PFSK-1 (cell line): ENCODE data around the gene CFAP77.

Experiments used
- FOXP2 ChIP-seq: optimal IDR thresholded peaks from 2 replicates; pipeline ENCODE3; 2011; ENCODE audit warnings: borderline replicate concordance, control low read depth, inconsistent platforms; ENCODE audit not compliant: insufficient read depth; ENCODE audit errors: extremely low read length, extremely low read depth
- POLR2AphosphoS5 ChIP-seq: IDR thresholded peaks from 2 replicates; pipeline ENCODE4 v1.6.1; 2012; ENCODE audit warnings: low read depth, mild to moderate bottlenecking, control low read depth, low read length, moderate library complexity
- SIN3A ChIP-seq: IDR thresholded peaks from 2 replicates; pipeline ENCODE4 v1.6.1; 2012; ENCODE audit warnings: mild to moderate bottlenecking, low read length, moderate library complexity, borderline replicate concordance; ENCODE audit not compliant: insufficient read depth
- TAF1 ChIP-seq: IDR thresholded peaks from 2 replicates; pipeline ENCODE4 v1.6.1; 2012; ENCODE audit warnings: low read length, control low read depth, borderline replicate concordance; ENCODE audit not compliant: insufficient read depth
- TF ChIP-seq, protein P1 (sequence below), 2 experiments: IDR thresholded peaks; 2 replicates each; pipeline versions ENCODE4 v1.6.1 to v1.8.0; 2011 to 2012; ENCODE audit warnings: low read depth in 2 of 2, low read length in 2 of 2, control low read depth in 1 of 2, inconsistent platforms in 1 of 2, mild to moderate bottlenecking in 1 of 2, moderate library complexity in 1 of 2; ENCODE audit not compliant: insufficient read depth in 1 of 2

CFAP77 gene

DNA sequence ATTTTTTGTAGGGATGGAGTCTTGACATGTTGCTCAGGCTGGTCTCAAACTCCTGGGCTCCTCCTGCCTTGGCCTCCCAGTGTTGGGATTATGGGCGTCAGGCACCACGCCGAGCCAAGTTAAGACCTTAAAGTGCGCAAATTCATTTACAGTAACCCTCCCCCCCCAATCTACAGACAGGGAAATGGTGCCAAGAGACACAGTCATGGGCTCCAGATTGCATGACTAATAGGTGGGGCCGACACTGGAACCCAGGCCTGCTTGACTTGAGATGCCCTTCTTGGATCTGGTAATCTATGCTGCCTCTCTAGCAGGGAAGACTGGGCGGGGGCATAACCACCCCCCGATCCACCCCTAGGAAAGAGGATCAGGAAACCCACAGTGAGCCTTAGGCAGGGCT is 22.9 kb upstream of the CFAP77 start:
- TF ChIP-seq, protein P1, sequence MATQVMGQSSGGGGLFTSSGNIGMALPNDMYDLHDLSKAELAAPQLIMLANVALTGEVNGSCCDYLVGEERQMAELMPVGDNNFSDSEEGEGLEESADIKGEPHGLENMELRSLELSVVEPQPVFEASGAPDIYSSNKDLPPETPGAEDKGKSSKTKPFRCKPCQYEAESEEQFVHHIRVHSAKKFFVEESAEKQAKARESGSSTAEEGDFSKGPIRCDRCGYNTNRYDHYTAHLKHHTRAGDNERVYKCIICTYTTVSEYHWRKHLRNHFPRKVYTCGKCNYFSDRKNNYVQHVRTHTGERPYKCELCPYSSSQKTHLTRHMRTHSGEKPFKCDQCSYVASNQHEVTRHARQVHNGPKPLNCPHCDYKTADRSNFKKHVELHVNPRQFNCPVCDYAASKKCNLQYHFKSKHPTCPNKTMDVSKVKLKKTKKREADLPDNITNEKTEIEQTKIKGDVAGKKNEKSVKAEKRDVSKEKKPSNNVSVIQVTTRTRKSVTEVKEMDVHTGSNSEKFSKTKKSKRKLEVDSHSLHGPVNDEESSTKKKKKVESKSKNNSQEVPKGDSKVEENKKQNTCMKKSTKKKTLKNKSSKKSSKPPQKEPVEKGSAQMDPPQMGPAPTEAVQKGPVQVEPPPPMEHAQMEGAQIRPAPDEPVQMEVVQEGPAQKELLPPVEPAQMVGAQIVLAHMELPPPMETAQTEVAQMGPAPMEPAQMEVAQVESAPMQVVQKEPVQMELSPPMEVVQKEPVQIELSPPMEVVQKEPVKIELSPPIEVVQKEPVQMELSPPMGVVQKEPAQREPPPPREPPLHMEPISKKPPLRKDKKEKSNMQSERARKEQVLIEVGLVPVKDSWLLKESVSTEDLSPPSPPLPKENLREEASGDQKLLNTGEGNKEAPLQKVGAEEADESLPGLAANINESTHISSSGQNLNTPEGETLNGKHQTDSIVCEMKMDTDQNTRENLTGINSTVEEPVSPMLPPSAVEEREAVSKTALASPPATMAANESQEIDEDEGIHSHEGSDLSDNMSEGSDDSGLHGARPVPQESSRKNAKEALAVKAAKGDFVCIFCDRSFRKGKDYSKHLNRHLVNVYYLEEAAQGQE (IDR thresholded peaks at IDR 0.05; ENCODE audit: insufficient read depth in 1 of 2, low read depth in 2 of 2, low read length in 2 of 2): no peak
- TF ChIP-seq TAF1 (no peak), SIN3A (no peak), POLR2AphosphoS5 (no peak)

DNA sequence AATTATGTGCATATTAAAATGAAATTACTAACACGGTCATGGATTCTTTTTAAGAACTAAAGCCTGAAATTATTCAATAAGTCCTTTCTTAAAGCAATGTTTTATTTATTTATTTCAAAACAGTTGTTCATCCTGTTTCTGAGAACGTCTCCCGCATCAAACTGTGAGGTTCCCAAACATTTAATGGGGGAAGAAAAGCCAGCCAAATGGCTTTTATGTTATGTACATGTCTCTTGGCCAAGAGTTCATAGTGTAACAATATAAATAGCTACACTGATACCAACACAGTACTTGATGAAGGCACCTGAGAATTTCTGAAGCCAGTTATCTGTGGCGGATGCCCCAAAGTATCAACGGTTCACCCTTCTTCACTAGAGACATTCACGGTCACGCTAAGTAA is 19.0 kb upstream of the CFAP77 start:
- TF ChIP-seq TAF1: no peak
- no peak for TF ChIP-seq FOXP2
- TF ChIP-seq SIN3A: no peak
- TF ChIP-seq, protein P1 (IDR thresholded peaks at IDR 0.05; ENCODE audit: insufficient read depth in 1 of 2, low read depth in 2 of 2, low read length in 2 of 2): no peak
- TF ChIP-seq POLR2AphosphoS5: no peak

DNA sequence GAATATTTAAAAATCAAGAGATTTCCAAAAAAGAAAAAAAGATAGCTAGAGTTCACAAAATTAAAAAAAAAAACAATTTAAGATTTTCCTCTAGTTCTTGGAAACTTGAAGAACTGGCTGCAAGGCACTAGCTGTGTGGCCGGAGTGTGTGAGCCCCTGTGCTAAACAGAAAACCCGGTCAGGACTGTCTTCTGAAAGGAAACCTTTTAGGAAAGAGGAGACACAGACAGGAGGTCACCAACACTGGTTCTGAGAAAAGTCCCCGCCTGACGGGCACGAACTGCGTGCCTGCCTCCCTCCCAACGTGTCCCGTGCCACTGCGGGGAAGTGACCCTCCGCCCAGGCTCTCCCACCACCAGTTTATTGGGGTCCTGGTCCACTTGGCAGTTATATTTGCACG is 18.6 kb upstream of the CFAP77 start:
- no peak for TF ChIP-seq TAF1

DNA sequence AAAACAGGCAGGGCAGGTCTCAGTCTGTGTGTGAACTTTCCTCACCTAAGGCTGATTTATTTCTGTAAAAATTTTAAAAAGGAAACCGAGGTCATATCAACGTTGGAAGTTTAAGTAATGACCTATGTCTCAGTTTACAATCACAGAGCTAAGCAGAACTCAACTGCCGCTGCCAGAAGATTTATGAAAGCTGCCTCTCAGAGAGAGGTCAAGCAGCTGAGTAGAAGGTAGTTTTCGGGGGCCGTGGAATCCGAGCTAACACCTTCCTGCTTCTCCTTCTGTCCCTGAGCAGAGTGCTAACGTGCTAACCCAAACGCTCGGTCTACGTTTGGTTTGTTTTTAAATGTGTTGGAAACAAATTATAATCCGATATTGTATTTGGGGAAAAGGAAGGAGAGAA is 14.5 kb upstream of the CFAP77 start:
- TF ChIP-seq, protein P1 (IDR thresholded peaks at IDR 0.05; ENCODE audit: insufficient read depth in 1 of 2, low read depth in 2 of 2, low read length in 2 of 2): no peak
- TF ChIP-seq SIN3A: no peak
- no peak for TF ChIP-seq TAF1

DNA sequence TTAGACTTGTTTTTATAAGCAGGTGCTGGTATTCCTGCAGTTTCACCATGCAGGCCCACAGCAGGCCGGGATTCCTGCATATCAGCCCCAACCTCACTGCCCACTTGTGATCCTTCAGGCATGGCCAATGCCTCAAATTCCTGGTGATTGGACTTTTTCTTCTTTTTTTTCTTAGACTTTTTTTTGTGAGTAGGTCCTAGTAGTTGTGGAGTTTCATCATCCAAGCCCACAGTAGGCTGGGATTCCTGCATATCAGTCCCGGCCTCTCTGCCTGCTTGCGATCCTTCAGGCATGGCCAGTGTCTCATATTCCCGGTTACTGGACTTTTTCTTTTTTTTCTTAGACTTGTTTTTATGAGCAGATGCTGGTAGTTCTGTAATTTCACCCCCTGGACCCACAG is 8.2 kb upstream of the CFAP77 start:
- no peak for TF ChIP-seq TAF1
- no peak for TF ChIP-seq FOXP2
- TF ChIP-seq, protein P1 (IDR thresholded peaks at IDR 0.05; ENCODE audit: insufficient read depth in 1 of 2, low read depth in 2 of 2, low read length in 2 of 2): no peak
- no peak for TF ChIP-seq POLR2AphosphoS5
- TF ChIP-seq SIN3A: no peak

DNA sequence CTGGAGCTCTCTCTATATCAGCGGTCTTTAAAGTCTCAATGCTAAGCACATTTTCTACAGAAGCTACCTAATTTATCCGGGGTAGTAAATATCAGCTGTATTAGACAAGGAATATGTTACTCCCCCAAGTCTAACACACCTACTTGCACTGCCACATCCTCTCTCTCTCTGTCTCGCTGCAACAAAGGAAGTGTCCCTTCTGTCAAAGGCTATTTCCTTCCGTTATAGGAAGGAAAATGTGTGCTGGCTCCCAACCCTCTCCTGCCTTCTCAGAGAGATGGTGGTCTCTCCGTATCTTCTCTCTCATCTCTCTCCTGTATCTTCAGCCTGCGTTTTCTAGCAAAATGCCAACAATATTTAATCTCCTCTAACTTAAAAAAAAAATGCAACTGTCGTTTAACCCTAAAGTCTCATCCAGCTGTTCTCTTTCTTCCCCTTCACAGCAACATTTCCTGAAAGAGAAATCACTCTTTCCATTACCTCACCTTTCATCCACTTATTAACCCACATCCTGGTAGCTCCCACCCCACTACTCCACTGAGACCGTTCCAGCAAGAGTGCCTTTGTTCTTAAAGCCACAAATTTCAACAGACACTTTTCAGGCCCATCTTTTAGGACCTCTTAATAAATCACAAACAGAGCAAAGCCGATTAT is 5.7 kb upstream of the CFAP77 start:
- TF ChIP-seq SIN3A (no peak), FOXP2 (no peak), TAF1 (no peak), POLR2AphosphoS5 (no peak)
- TF ChIP-seq, protein P1 (IDR thresholded peaks at IDR 0.05; ENCODE audit: insufficient read depth in 1 of 2, low read depth in 2 of 2, low read length in 2 of 2): no peak
